ENCODE results near the gene RMDN2. TPM values are rescaled to one million over a fixed set of nuclear protein-coding genes. Genes with fewer than 3 reads are reported as not detected.
A peak's percentile ranks its signal among the peaks of the same experiment; 100 is the strongest.

RMDN2 gene
- total RNA-seq, 1 experiment from 2014 or later, result 4.7 TPM

- Mint-ChIP-seq H3K9me3 (ENCODE audit: low read depth, unreplicated experiment) (no peaks in the 10 kb centered on the region), H3K27ac (ENCODE audit: unreplicated experiment) (no peak overlapping the region), H3K27me3 (ENCODE audit: unreplicated experiment) (peaks cover 7% of the 10 kb centered on the region), H3K4me3 (ENCODE audit: low read depth, unreplicated experiment) (no peak overlapping the region), H3K4me1 (ENCODE audit: low read depth, unreplicated experiment) (peaks cover 13% of the 10 kb centered on the region), H3K36me3 (ENCODE audit: insufficient read depth, unreplicated experiment) (no peaks in the 10 kb centered on the region)
- TF ChIP-seq, protein P1, sequence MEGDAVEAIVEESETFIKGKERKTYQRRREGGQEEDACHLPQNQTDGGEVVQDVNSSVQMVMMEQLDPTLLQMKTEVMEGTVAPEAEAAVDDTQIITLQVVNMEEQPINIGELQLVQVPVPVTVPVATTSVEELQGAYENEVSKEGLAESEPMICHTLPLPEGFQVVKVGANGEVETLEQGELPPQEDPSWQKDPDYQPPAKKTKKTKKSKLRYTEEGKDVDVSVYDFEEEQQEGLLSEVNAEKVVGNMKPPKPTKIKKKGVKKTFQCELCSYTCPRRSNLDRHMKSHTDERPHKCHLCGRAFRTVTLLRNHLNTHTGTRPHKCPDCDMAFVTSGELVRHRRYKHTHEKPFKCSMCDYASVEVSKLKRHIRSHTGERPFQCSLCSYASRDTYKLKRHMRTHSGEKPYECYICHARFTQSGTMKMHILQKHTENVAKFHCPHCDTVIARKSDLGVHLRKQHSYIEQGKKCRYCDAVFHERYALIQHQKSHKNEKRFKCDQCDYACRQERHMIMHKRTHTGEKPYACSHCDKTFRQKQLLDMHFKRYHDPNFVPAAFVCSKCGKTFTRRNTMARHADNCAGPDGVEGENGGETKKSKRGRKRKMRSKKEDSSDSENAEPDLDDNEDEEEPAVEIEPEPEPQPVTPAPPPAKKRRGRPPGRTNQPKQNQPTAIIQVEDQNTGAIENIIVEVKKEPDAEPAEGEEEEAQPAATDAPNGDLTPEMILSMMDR (IDR thresholded peaks at IDR 0.05; ENCODE audit: unreplicated experiment), result no peak
- no peak for DNase-seq
- CTCF ChIA-PET, result interaction anchor here (0.7 to 1.1 kb wide), 2 partner anchors 9 to 62 kb away, joined by 3 to 4 read pairs; no protein-coding TSS in a partner anchor
- intact Hi-C loops (cut with micrococcal nuclease; ENCODE audit: unreplicated experiment), result no loop called here
- no TSS peak for BruUV-seq (replicated peaks)
Measured at GRCh38 chr2:37887286-37887685, 37.8 kb upstream of the RMDN2 start.

DNA sequence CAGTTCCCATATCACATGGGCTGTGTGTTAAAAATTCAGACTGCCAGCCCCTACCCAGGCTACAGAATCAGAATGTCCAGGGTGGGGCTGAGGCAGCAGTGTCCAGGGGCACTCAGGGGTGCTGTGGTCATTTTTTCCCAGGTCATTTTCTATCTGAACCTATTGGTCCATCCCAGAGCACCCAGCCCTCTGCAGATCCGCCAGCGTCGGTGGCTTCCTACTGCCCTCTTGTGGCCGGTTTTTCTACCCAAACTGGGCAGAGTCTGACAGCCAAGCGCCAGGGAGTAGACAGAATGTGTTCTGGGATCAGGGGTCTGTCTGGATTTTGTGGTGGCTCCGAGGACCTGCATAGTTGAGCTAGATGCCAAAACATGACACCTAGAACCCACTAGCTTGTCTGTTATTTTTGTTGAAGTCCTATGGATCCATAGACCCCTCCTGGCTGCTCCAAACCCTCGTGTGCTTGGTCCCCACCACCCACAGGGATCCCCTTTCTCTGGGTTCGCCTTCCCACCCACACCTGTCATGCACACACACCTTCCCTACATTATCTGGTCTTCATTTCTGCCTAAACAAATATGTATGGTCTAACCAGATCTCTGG is 34.1 kb upstream of the RMDN2 start:
- H3K27ac Mint-ChIP-seq (ENCODE audit: unreplicated experiment), result no peak overlapping the region
- H3K9me3 Mint-ChIP-seq (ENCODE audit: low read depth, unreplicated experiment), result no peaks in the 10 kb centered on the region
- TF ChIP-seq, protein P1 (IDR thresholded peaks at IDR 0.05; ENCODE audit: unreplicated experiment), result peak; percentile 83
- H3K4me1 Mint-ChIP-seq (ENCODE audit: low read depth, unreplicated experiment), result peaks cover 18% of the 10 kb centered on the region
- no TSS peak for BruUV-seq (replicated peaks)
- H3K27me3 Mint-ChIP-seq (ENCODE audit: unreplicated experiment), result peaks cover 7% of the 10 kb centered on the region
- CTCF ChIA-PET, result interaction anchor here (0.9 to 1.0 kb wide), 2 partner anchors 15 to 383 kb away, joined by 3 to 10 read pairs; no protein-coding TSS in a partner anchor
- no peaks in the 10 kb centered on the region for H3K36me3 Mint-ChIP-seq (ENCODE audit: insufficient read depth, unreplicated experiment)
- no peak overlapping the region for H3K4me3 Mint-ChIP-seq (ENCODE audit: low read depth, unreplicated experiment)
- DNase-seq, result peak; percentile 80
- intact Hi-C loops (cut with micrococcal nuclease; ENCODE audit: unreplicated experiment), result loop anchor here (10.0 kb wide), 1 partner anchor 384 kb away; no protein-coding TSS in a partner anchor

DNA sequence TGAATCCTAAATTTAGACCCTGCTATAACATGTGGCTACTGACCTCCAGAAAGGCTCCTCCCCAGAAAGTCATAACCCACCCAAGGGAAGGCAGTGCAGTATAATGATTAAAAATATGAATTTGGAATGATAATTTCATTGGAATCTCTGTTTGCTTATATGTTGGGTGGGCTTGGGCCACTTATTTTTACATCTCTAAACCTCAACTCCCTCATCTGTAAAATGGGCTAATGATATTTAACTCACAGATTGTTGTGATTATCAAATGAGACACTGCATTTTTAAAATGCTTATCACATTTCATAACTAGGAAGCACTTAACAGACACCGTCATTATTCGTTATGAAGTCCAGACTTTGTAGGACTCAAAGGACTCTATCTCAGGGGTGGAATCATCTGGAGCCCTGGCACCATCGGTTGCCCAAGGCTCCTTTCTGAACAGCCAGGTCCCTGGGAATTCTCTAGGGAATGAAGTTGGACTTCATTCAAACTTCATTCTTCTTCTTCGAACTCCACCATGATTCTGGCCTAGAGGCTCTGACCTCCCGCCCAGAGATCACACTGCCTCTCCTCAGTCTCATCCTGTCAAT is 33.1 kb upstream of the RMDN2 start:
- no TSS peak for BruUV-seq (replicated peaks)
- Mint-ChIP-seq H3K27ac (ENCODE audit: unreplicated experiment) (no peak overlapping the region), H3K4me1 (ENCODE audit: low read depth, unreplicated experiment) (peaks cover 18% of the 10 kb centered on the region), H3K4me3 (ENCODE audit: low read depth, unreplicated experiment) (no peak overlapping the region), H3K9me3 (ENCODE audit: low read depth, unreplicated experiment) (no peaks in the 10 kb centered on the region), H3K36me3 (ENCODE audit: insufficient read depth, unreplicated experiment) (no peaks in the 10 kb centered on the region), H3K27me3 (ENCODE audit: unreplicated experiment) (peaks cover 7% of the 10 kb centered on the region)
- DNase-seq, result no peak
- intact Hi-C loops (cut with micrococcal nuclease; ENCODE audit: unreplicated experiment), result loop anchor here (10.0 kb wide), 1 partner anchor 383 kb away; no protein-coding TSS in a partner anchor
- TF ChIP-seq, protein P1 (IDR thresholded peaks at IDR 0.05; ENCODE audit: unreplicated experiment), result no peak
- CTCF ChIA-PET, result interaction anchor here (0.9 to 1.0 kb wide), 2 partner anchors 16 to 382 kb away, joined by 3 to 10 read pairs; no protein-coding TSS in a partner anchor

DNA sequence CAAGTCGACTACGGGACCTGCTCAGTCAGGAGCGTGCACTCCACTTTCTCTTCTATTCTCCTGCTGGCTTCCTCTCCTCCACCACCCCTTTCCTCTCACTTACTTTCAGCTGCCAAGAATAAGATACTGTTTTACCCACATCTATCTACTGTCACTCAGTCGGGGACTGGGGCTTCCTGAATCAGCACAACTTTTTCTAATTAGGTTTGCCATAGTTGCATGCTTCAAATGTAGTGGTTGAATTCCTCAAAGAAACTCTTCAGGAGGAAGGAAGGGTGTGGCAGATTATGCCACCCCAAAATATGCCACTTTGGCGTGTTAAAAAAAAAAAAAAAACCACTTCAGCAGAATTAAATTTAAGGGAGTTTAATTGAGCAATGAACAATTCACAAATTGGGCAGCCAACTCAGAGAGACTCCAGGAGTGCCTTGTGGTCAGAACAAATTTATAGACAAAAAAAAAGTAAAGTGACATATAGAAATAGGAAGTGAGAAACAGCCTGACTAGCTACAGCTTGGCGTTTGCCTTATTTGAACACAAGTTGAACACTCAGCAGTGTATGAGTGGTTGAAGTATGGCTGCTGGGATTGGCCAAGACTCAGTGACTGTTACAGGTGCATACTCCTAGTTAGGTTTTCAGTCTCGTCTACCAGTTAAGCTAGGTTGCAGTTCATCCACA is 32.5 kb upstream of the RMDN2 start:
- Mint-ChIP-seq H3K27ac (ENCODE audit: unreplicated experiment) (no peak overlapping the region), H3K27me3 (ENCODE audit: unreplicated experiment) (peaks cover 7% of the 10 kb centered on the region), H3K36me3 (ENCODE audit: insufficient read depth, unreplicated experiment) (no peaks in the 10 kb centered on the region), H3K4me3 (ENCODE audit: low read depth, unreplicated experiment) (no peak overlapping the region), H3K9me3 (ENCODE audit: low read depth, unreplicated experiment) (no peaks in the 10 kb centered on the region), H3K4me1 (ENCODE audit: low read depth, unreplicated experiment) (peaks cover 21% of the 10 kb centered on the region)
- TF ChIP-seq, protein P1 (IDR thresholded peaks at IDR 0.05; ENCODE audit: unreplicated experiment), result no peak
- no peak for DNase-seq
- no TSS peak for BruUV-seq (replicated peaks)
- intact Hi-C loops (cut with micrococcal nuclease; ENCODE audit: unreplicated experiment), result loop anchor here (10.0 kb wide), 1 partner anchor 382 kb away; no protein-coding TSS in a partner anchor
- CTCF ChIA-PET, result interaction anchor here (0.7 kb wide), 1 partner anchor 127 kb away, joined by 3 read pairs; no protein-coding TSS in a partner anchor
